ENCODE data around the gene SERPINA6.
"Not testable (repeated sequence)": the region's sequence is repeated elsewhere in the genome, so short reads cannot be mapped to it uniquely, and the experiment has no call there.

SERPINA6 gene

GRCh38 chr14:94354190-94354589, 31.1 kb upstream of the SERPINA6 start:
- DNase-seq = not testable (repeated sequence)

GRCh38 chr14:94349276-94349675, 26.1 kb upstream of the SERPINA6 start:
- no peak for DNase-seq

GRCh38 chr14:94348836-94349235, 25.7 kb upstream of the SERPINA6 start:
- DNase-seq = no peak

GRCh38 chr14:94346841-94347240, 23.7 kb upstream of the SERPINA6 start:
- DNase-seq = no peak

GRCh38 chr14:94346065-94346786, 23.1 kb upstream of the SERPINA6 start:
- peak; percentile 35 for DNase-seq

- DNase-seq = peak; percentile 96
These were observed 22.4 kb upstream of the SERPINA6 start for GRCh38 chr14:94345344-94346064.

- DNase-seq = no peak
These were observed 21.3 kb upstream of the SERPINA6 start for GRCh38 chr14:94344389-94344788.

GRCh38 chr14:94343238-94344005, 20.3 kb upstream of the SERPINA6 start:
- no peak for DNase-seq

GRCh38 chr14:94342334-94342934, 19.3 kb upstream of the SERPINA6 start:
- peak; percentile 99 for DNase-seq

GRCh38 chr14:94341656-94342333, 18.7 kb upstream of the SERPINA6 start:
- no peak for DNase-seq

- DNase-seq = no peak
These were observed 17.4 kb upstream of the SERPINA6 start for GRCh38 chr14:94340533-94340932.

- no peak for DNase-seq
These were observed 14.9 kb upstream of the SERPINA6 start for GRCh38 chr14:94338023-94338422.

- DNase-seq = peak; percentile 43
These were observed 14.1 kb upstream of the SERPINA6 start for GRCh38 chr14:94337274-94337673.

- no peak for DNase-seq
These were observed 11.7 kb upstream of the SERPINA6 start for GRCh38 chr14:94334872-94335271.

GRCh38 chr14:94332587-94332986, 9.5 kb upstream of the SERPINA6 start:
- no peak for DNase-seq

GRCh38 chr14:94332063-94332583, 9.0 kb upstream of the SERPINA6 start:
- no peak for DNase-seq

- no peak for DNase-seq
These were observed 8.3 kb upstream of the SERPINA6 start for GRCh38 chr14:94331462-94331861.

GRCh38 chr14:94330857-94331256, 7.7 kb upstream of the SERPINA6 start:
- DNase-seq = no peak

- no peak for DNase-seq
These were observed 7.3 kb upstream of the SERPINA6 start for GRCh38 chr14:94330432-94330831.

- DNase-seq = no peak
These were observed 6.7 kb upstream of the SERPINA6 start for GRCh38 chr14:94329857-94330256.

- no peak for DNase-seq
These were observed 5.1 kb upstream of the SERPINA6 start for GRCh38 chr14:94328196-94328595.

Measured in HCEC 1CT (cell line).